HG03521 (cell line): ENCODE measurements around the gene PIK3C3.
"Not testable (repeated sequence)": the region's sequence is repeated elsewhere in the genome, so short reads cannot be mapped to it uniquely, and the experiment has no call there.

Experiments
- ATAC-seq: cut with Tn5 transposase; IDR thresholded peaks from one replicate; pipeline ENCODE4 v1.9.1; 2021; ENCODE audit warnings: mild to moderate bottlenecking, moderate library complexity; ENCODE audit not compliant: unreplicated experiment

PIK3C3 gene

GRCh38 chr18:42068030-42068429 lies 113.0 kb downstream of the PIK3C3 start:
- ATAC-seq, result no peak

- no peak for ATAC-seq
Observed at GRCh38 chr18:42069036-42069435, 114.0 kb downstream of the PIK3C3 start.

- no peak for ATAC-seq
Observed at GRCh38 chr18:42072407-42072806, 117.4 kb downstream of the PIK3C3 start.

- ATAC-seq, result no peak
Observed at GRCh38 chr18:42074704-42075103, 119.7 kb downstream of the PIK3C3 start.

DNA sequence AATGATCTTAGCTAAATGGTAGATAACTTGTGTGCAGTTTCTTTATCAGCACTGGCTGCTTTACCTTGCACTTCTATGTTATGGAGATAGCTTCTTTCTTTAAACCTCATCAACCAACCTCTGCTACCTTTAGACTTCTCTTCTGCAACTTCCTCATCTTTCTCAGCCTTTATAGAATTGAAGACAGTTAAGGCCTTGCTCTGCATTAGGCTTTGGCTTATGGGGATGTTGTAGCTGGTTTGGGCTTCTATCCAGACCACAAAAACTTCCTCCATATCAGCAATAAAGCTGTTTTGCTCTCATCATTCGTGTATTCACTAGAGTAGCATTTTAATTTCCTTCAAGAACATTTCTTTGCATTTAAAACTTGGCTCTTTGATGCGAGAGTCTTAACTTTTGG lies 123.7 kb downstream of the PIK3C3 start:
- no peak for ATAC-seq

- ATAC-seq, result no peak
Observed at GRCh38 chr18:42080340-42080739, 125.3 kb downstream of the PIK3C3 start.

- ATAC-seq, result no peak
Observed at GRCh38 chr18:42082415-42083234, 127.6 kb downstream of the PIK3C3 start.

GRCh38 chr18:42086288-42086687 lies 131.3 kb downstream of the PIK3C3 start:
- ATAC-seq, result no peak

DNA sequence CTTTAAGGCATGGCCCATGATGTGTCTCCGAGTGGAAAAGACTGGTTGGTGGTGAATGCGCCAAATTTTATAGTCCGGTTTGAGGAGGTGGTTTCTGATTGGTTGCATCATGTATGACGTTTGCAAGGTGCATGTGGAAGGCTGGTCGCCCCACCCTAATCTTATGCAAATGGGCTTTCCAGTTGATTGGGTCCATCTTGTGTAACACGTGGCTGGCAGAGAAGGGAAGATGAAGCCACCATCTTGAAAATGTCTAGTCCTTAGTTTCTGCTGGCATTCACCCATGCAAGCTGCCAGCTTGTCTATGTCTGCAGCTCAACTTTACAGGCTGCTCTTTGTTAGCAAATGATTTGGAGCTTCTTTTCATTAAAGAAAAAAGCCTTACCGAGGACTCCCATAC lies 132.2 kb downstream of the PIK3C3 start:
- ATAC-seq, result no peak

- no peak for ATAC-seq
Observed at GRCh38 chr18:42087876-42088275, 132.8 kb downstream of the PIK3C3 start.

GRCh38 chr18:42092848-42093247 lies 137.8 kb downstream of the PIK3C3 start:
- ATAC-seq, result no peak

GRCh38 chr18:42094875-42095274 lies 139.8 kb downstream of the PIK3C3 start:
- ATAC-seq, result no peak

- ATAC-seq, result no peak
Observed at GRCh38 chr18:42095732-42096377, 140.8 kb downstream of the PIK3C3 start.

- ATAC-seq, result no peak
Observed at GRCh38 chr18:42100248-42100647, 145.2 kb downstream of the PIK3C3 start.

DNA sequence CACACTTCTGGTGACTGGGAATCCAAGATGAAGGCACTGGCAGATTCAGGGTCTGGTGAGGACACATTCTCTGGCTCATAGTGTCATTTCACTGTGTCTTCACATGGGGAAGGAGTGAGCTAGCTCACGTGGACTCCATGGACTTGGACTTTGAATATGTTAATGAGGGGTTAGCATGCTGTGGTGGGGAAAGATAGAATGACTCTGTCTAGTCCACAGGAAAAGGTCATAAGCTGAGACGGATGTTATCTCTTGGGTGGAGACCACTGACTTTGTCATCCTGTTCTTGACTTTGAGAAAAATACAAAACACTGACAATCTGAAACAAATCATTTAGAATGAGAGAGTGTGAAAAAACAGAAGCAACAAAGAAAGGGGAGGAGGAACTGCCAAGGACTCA lies 145.9 kb downstream of the PIK3C3 start:
- no peak for ATAC-seq

DNA sequence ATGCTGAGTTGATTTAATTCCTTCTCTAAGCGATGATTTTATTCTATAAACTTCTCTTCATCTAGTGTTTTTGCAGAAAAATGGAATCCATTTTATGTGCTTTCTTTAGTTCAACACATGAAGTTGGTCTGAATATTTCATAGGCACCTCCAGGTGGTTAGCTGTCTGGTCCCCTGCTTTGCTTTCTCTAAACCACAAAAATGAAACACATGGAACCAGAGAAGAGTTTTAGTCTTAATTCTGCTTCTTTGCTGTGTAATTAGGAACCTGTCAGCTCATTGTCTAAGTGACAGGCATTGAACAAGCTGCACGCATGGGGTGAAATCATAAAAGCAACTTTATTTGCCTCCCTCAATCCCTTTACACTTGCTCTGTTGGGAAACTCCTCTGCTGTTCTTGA lies 150.4 kb downstream of the PIK3C3 start:
- ATAC-seq, result no peak

DNA sequence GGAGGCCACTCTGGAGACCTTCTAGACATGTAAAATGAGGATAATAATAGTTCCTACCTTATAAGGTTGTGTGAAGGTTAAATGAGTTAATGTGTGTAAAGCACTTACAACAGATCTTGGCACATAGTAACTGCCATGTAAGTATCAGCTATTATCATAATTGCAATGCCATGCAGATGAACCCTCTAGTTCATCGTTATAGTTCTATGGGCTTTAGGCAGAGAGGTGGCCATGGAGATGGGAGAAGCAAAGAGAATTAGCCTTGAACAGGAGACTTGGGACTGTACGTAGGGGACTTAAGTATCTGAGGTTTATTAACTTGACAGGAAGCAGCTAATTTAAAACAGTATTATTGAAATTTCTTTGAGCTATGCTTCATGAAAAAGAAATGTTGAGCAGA lies 151.8 kb downstream of the PIK3C3 start:
- no peak for ATAC-seq

GRCh38 chr18:42107287-42107686 lies 152.3 kb downstream of the PIK3C3 start:
- no peak for ATAC-seq

GRCh38 chr18:42107691-42108450 lies 152.8 kb downstream of the PIK3C3 start:
- no peak for ATAC-seq

- ATAC-seq, result not testable (repeated sequence)
Observed at GRCh38 chr18:42112147-42112546, 157.1 kb downstream of the PIK3C3 start.

GRCh38 chr18:42112657-42113420 lies 157.8 kb downstream of the PIK3C3 start:
- ATAC-seq, result no peak
